GM19238 (cell line): ENCODE measurements around the gene KRTAP5-7.
"Not testable (repeated sequence)": the region's sequence is repeated elsewhere in the genome, so short reads cannot be mapped to it uniquely, and the experiment has no call there.

ENCODE experiments used
- DNase-seq: peaks from one replicate; pipeline ENCODE4 v3.0.0; 2011; ENCODE audit warnings: low spot score; ENCODE audit not compliant: insufficient read length

The KRTAP5-7 gene

GRCh38 chr11:71526796-71527575 lies at the start of gene KRTAP5-7:
Gene KRTAP5-7 (plus strand): TSS chr11:71527267. CDS start chr11:71527301, 34 bp downstream.
- not testable (repeated sequence) for DNase-seq

GRCh38 chr11:71477641-71478527 lies 49.2 kb upstream of the KRTAP5-7 start:
- DNase-seq: no peak

- no peak for DNase-seq
Measured at GRCh38 chr11:71478528-71478840, 48.6 kb upstream of the KRTAP5-7 start.

GRCh38 chr11:71481101-71481960 lies 45.7 kb upstream of the KRTAP5-7 start:
- DNase-seq: no peak

GRCh38 chr11:71482216-71482615 lies 44.9 kb upstream of the KRTAP5-7 start:
- no peak for DNase-seq

GRCh38 chr11:71482746-71483364 lies 44.2 kb upstream of the KRTAP5-7 start:
- no peak for DNase-seq

- DNase-seq: no peak
Measured at GRCh38 chr11:71483692-71484091, 43.4 kb upstream of the KRTAP5-7 start.

- no peak for DNase-seq
Measured at GRCh38 chr11:71484248-71485062, 42.6 kb upstream of the KRTAP5-7 start.

GRCh38 chr11:71485063-71485399 lies 42.0 kb upstream of the KRTAP5-7 start:
- DNase-seq: no peak

GRCh38 chr11:71485466-71485865 lies 41.6 kb upstream of the KRTAP5-7 start:
- no peak for DNase-seq

- DNase-seq: no peak
Measured at GRCh38 chr11:71486320-71486719, 40.7 kb upstream of the KRTAP5-7 start.

GRCh38 chr11:71488681-71489270 lies 38.3 kb upstream of the KRTAP5-7 start:
- no peak for DNase-seq

GRCh38 chr11:71489311-71490043 lies 37.6 kb upstream of the KRTAP5-7 start:
- peak; percentile 55 for DNase-seq

- DNase-seq: no peak
Measured at GRCh38 chr11:71490044-71490730, 36.9 kb upstream of the KRTAP5-7 start.

- no peak for DNase-seq
Measured at GRCh38 chr11:71490731-71491390, 36.2 kb upstream of the KRTAP5-7 start.

- DNase-seq: no peak
Measured at GRCh38 chr11:71491531-71491930, 35.5 kb upstream of the KRTAP5-7 start.

GRCh38 chr11:71491940-71492339 lies 35.1 kb upstream of the KRTAP5-7 start:
- no peak for DNase-seq
